ENCODE results near the gene AHCYL2. TPM values are rescaled to one million over a fixed set of nuclear protein-coding genes. Genes with fewer than 3 reads are reported as not detected.
"Not testable (repeated sequence)": the region's sequence is repeated elsewhere in the genome, so short reads cannot be mapped to it uniquely, and the experiment has no call there.

AHCYL2 gene
- total RNA-seq, 6 experiments from 2014 or later, result 6.8 to 12.4 (median 8.8) TPM

GRCh38 chr7:129439963-129440625 is 215.3 kb downstream of the AHCYL2 start:
- Mint-ChIP-seq H3K9me3 (no peaks in the 10 kb centered on the region), H3K4me3 (no peak overlapping the region), H3K4me1 (ENCODE audit: low read depth) (peaks cover 29% of the 10 kb centered on the region), H3K36me3 (ENCODE audit: low read depth) (peaks cover 2% of the 10 kb centered on the region; the same call in 1 of the 2 replicates), H3K27me3 (ENCODE audit: insufficient read depth) (no peaks in the 10 kb centered on the region), H3K27ac (no peak overlapping the region)
- TF ChIP-seq CTCF (IDR thresholded peaks at IDR 0.05), result no peak
- no peak for DNase-seq

- no peak for DNase-seq
- Mint-ChIP-seq H3K27ac (no peak overlapping the region), H3K27me3 (ENCODE audit: insufficient read depth) (no peaks in the 10 kb centered on the region), H3K4me3 (no peak overlapping the region), H3K9me3 (peaks cover 3% of the 10 kb centered on the region), H3K4me1 (ENCODE audit: low read depth) (peaks cover 19% of the 10 kb centered on the region), H3K36me3 (ENCODE audit: low read depth) (peaks cover 20% of the 10 kb centered on the region)
- TF ChIP-seq CTCF (IDR thresholded peaks at IDR 0.05), result no peak
These were observed 218.8 kb downstream of the AHCYL2 start for GRCh38 chr7:129443612-129444011.

- H3K4me3 Mint-ChIP-seq; DNase-seq; H3K27ac Mint-ChIP-seq; H3K27me3 Mint-ChIP-seq (ENCODE audit: insufficient read depth): not testable (repeated sequence)
- H3K36me3 Mint-ChIP-seq (ENCODE audit: low read depth), result peaks cover 32% of the 10 kb centered on the region
- H3K4me1 Mint-ChIP-seq (ENCODE audit: low read depth), result peaks cover 10% of the 10 kb centered on the region
- H3K9me3 Mint-ChIP-seq, result peaks cover 14% of the 10 kb centered on the region
These were observed 219.9 kb downstream of the AHCYL2 start for GRCh38 chr7:129444776-129445175.

GRCh38 chr7:129446925-129447324 is 222.1 kb downstream of the AHCYL2 start:
- Mint-ChIP-seq H3K9me3 (peaks cover 15% of the 10 kb centered on the region), H3K36me3 (ENCODE audit: low read depth) (peaks cover 33% of the 10 kb centered on the region)
- H3K27me3 Mint-ChIP-seq (ENCODE audit: insufficient read depth); H3K27ac Mint-ChIP-seq; H3K4me3 Mint-ChIP-seq; H3K4me1 Mint-ChIP-seq (ENCODE audit: low read depth): not testable (repeated sequence)
- peak; percentile 41 for DNase-seq

GRCh38 chr7:129447445-129447844 is 222.6 kb downstream of the AHCYL2 start:
- not testable (repeated sequence) for H3K4me3 Mint-ChIP-seq; H3K4me1 Mint-ChIP-seq (ENCODE audit: low read depth); H3K27me3 Mint-ChIP-seq (ENCODE audit: insufficient read depth); DNase-seq; H3K27ac Mint-ChIP-seq
- Mint-ChIP-seq H3K9me3 (peaks cover 15% of the 10 kb centered on the region), H3K36me3 (ENCODE audit: low read depth) (peaks cover 33% of the 10 kb centered on the region)

- peaks cover 11% of the 10 kb centered on the region for H3K4me1 Mint-ChIP-seq (ENCODE audit: low read depth)
- not testable (repeated sequence) for H3K4me3 Mint-ChIP-seq; DNase-seq; H3K27me3 Mint-ChIP-seq (ENCODE audit: insufficient read depth); H3K27ac Mint-ChIP-seq
- peaks cover 15% of the 10 kb centered on the region for H3K9me3 Mint-ChIP-seq
- H3K36me3 Mint-ChIP-seq (ENCODE audit: low read depth), result peaks cover 33% of the 10 kb centered on the region
These were observed 223.8 kb downstream of the AHCYL2 start for GRCh38 chr7:129448608-129449007.

GRCh38 chr7:129450295-129450694 is 225.5 kb downstream of the AHCYL2 start:
- H3K27ac Mint-ChIP-seq, result no peak overlapping the region
- no peak for DNase-seq
- peaks cover 11% of the 10 kb centered on the region for H3K4me1 Mint-ChIP-seq (ENCODE audit: low read depth)
- peaks cover 1% of the 10 kb centered on the region for H3K27me3 Mint-ChIP-seq (ENCODE audit: insufficient read depth)
- peaks cover 15% of the 10 kb centered on the region for H3K9me3 Mint-ChIP-seq
- no peak for TF ChIP-seq CTCF (IDR thresholded peaks at IDR 0.05)
- peaks cover 30% of the 10 kb centered on the region for H3K36me3 Mint-ChIP-seq (ENCODE audit: low read depth)
- no peak overlapping the region for H3K4me3 Mint-ChIP-seq
